Smooth muscle cell (in vitro differentiated cells): Measurements from ENCODE around the gene DHPS. TPM values are rescaled to one million over a fixed set of nuclear protein-coding genes. Genes with fewer than 3 reads are reported as not detected.

ENCODE experiments used
- DNase-seq: peaks from one replicate; lab custom pipeline; 2025; ENCODE audit not compliant: unreplicated experiment; lab: John Stamatoyannopoulos, UW
- H2AFZ ChIP-seq: fragments of 200-600 bp; sonication (generic); 2 replicates; pipeline ENCODE4 v1.6.0; 2016; ENCODE audit warnings: antibody characterized with exemption, low read depth, mild to moderate bottlenecking
- H3F3A ChIP-seq: fragments of 200-600 bp; sonication (generic); 2 replicates; pipeline ENCODE4 v1.6.0; 2017; ENCODE audit warnings: antibody characterized with exemption, low read depth
- H3K27ac ChIP-seq: fragments of 200-600 bp; sonication (generic); 2 replicates; pipeline ENCODE4 v1.5.1; 2016; ENCODE audit warnings: low read depth, mild to moderate bottlenecking
- H3K27me3 ChIP-seq: fragments of 200-600 bp; sonication (generic); 2 replicates; pipeline ENCODE4 v1.6.1; 2016; ENCODE audit warnings: low read depth, mild to moderate bottlenecking
- H3K36me3 ChIP-seq: fragments of 200-600 bp; sonication (generic); 2 replicates; pipeline ENCODE4 v1.5.1; 2016; ENCODE audit warnings: low read depth
- H3K4me1 ChIP-seq: fragments of 200-600 bp; sonication (generic); 2 replicates; pipeline ENCODE4 v1.5.1; 2016; ENCODE audit warnings: low read depth
- H3K4me2 ChIP-seq: fragments of 200-600 bp; sonication (generic); 2 replicates; pipeline ENCODE4 v1.6.0; 2016; ENCODE audit warnings: mild to moderate bottlenecking
- H3K4me3 ChIP-seq: fragments of 200-600 bp; sonication (generic); 2 replicates; pipeline ENCODE4 v1.5.1; 2016; ENCODE audit warnings: mild to moderate bottlenecking
- H3K79me2 ChIP-seq: fragments of 200-600 bp; sonication (generic); 2 replicates; pipeline ENCODE4 v1.6.0; 2016; ENCODE audit warnings: low read depth, mild to moderate bottlenecking
- H3K9ac ChIP-seq: fragments of 200-600 bp; sonication (generic); 2 replicates; pipeline ENCODE4 v1.6.0; 2016; ENCODE audit warnings: low read depth
- H3K9me3 ChIP-seq: fragments of 200-600 bp; sonication (generic); replicated peaks from 2 replicates; pipeline ENCODE4 v1.5.1; 2016; ENCODE audit warnings: low read depth
- H4K20me1 ChIP-seq: fragments of 200-600 bp; sonication (generic); 2 replicates; pipeline ENCODE4 v1.6.0; 2016; ENCODE audit warnings: low read depth
- CTCF ChIP-seq: fragments of 200-600 bp; sonication (generic); IDR thresholded peaks from 2 replicates; pipeline ENCODE4 v1.5.1; 2017; ENCODE audit warnings: borderline replicate concordance, mild to moderate bottlenecking, antibody characterized with exemption; ENCODE audit not compliant: insufficient read depth, poor library complexity, severe bottlenecking
- WGBS: methylation state at CpG from one replicate; pipeline ENCODE4 v1.1.7; 2016; ENCODE audit warnings: low lambda C conversion rate; 5-methylcytosine and 5-hydroxymethylcytosine counted together
- polyA plus RNA-seq: library from polyadenylated mRNA; unstranded; fragments of >200 nt; fragmentation: Nextera tagmentation; extraction: Ambion mirVana; gene quantifications from 2 replicates; pipeline ENCODE4 v1.2.1, GENCODE V29; 2016
- total RNA-seq: library from RNA; depleted of rRNA; stranded (reverse); fragments of >200 nt; gene quantifications from 2 replicates; pipeline ENCODE4 v1.2.3, GENCODE V29; 2014

DHPS gene
- total and polyA plus RNA-seq, 2 experiments from 2014 or later = 43.9 to 67.6 TPM

GRCh38 chr19:12672744-12673143, 8.9 kb downstream of the DHPS start:
- no peak for TF ChIP-seq CTCF
- Histone ChIP-seq H3K4me2 (no peak overlapping the region), H2AFZ (no peak overlapping the region), H3K4me3 (no peak overlapping the region), H3K27ac (no peak overlapping the region), H3K9me3 (no peaks in the 10 kb centered on the region), H3F3A (no peaks in the 10 kb centered on the region), H3K27me3 (no peaks in the 10 kb centered on the region), H3K4me1 (peaks cover 4% of the 10 kb centered on the region), H3K9ac (no peak overlapping the region), H3K36me3 (no peaks in the 10 kb centered on the region), H3K79me2 (peaks cover 20% of the 10 kb centered on the region), H4K20me1 (peaks cover 12% of the 10 kb centered on the region)
- WGBS = 97% methylated on average over 9 of the region's 10 CpGs
- no peak for DNase-seq

- no peaks in the 10 kb centered on the region for H3K27me3 ChIP-seq
- H3K9me3 ChIP-seq = no peaks in the 10 kb centered on the region
- peaks cover 30% of the 10 kb centered on the region for H3K79me2 ChIP-seq
- no peaks in the 10 kb centered on the region for H3K36me3 ChIP-seq
- no peak overlapping the region for H2AFZ ChIP-seq
- WGBS = 61% methylated on average over 26 of the region's 26 CpGs
- no peak for TF ChIP-seq CTCF
- no peaks in the 10 kb centered on the region for H4K20me1 ChIP-seq
- H3K4me2 ChIP-seq = peak overlapping the region; percentile 96
- H3K4me1 ChIP-seq = peaks cover 13% of the 10 kb centered on the region
- H3F3A ChIP-seq = no peaks in the 10 kb centered on the region
- peak overlapping the region; percentile 93 for H3K9ac ChIP-seq
- DNase-seq = no peak
- peak overlapping the region; percentile 65 for H3K4me3 ChIP-seq
- peak overlapping the region; percentile 96 for H3K27ac ChIP-seq
Measured at GRCh38 chr19:12670159-12670928, 11.3 kb downstream of the DHPS start.

GRCh38 chr19:12669270-12670158, 12.2 kb downstream of the DHPS start:
- Histone ChIP-seq H3F3A (no peaks in the 10 kb centered on the region), H3K27me3 (no peaks in the 10 kb centered on the region), H3K4me2 (peak overlapping the region; percentile 96), H2AFZ (peak overlapping the region; percentile 83), H3K27ac (peak overlapping the region; percentile 96), H3K9ac (peak overlapping the region; percentile 93), H3K36me3 (no peaks in the 10 kb centered on the region), H4K20me1 (no peaks in the 10 kb centered on the region), H3K9me3 (no peaks in the 10 kb centered on the region), H3K4me3 (peak overlapping the region; percentile 65), H3K79me2 (peaks cover 30% of the 10 kb centered on the region), H3K4me1 (peaks cover 13% of the 10 kb centered on the region)
- WGBS = 2% methylated on average over 64 of the region's 64 CpGs
- no peak for TF ChIP-seq CTCF
- DNase-seq = peak; percentile 55
